Neural progenitor cell (in vitro differentiated cells): Measurements from ENCODE around the gene AP4M1. TPM values are rescaled to one million over a fixed set of nuclear protein-coding genes. Genes with fewer than 3 reads are reported as not detected.

Experiments
- DNase-seq: peaks from one replicate; pipeline ENCODE4 v3.0.0-alpha.2; 2016; ENCODE audit warnings: low spot score
- H2AFZ ChIP-seq: fragments of 200-600 bp; sonication (generic); replicated peaks from 2 replicates; pipeline ENCODE4 v1.6.1; 2016; ENCODE audit warnings: antibody characterized with exemption
- H3F3A ChIP-seq: fragments of 200-600 bp; sonication (generic); 2 replicates; pipeline ENCODE4 v1.6.1; 2016; ENCODE audit warnings: antibody characterized with exemption, low read depth
- H3K27ac ChIP-seq: fragments of 200-600 bp; sonication (generic); 2 replicates; pipeline ENCODE4 v1.5.1; 2016; ENCODE audit warnings: mild to moderate bottlenecking
- H3K27me3 ChIP-seq: fragments of 200-600 bp; sonication (generic); 2 replicates; pipeline ENCODE4 v1.6.1; 2016; ENCODE audit warnings: mild to moderate bottlenecking, moderate library complexity
- H3K36me3 ChIP-seq: fragments of 200-600 bp; sonication (generic); 2 replicates; pipeline ENCODE4 v1.5.1; 2016
- H3K4me1 ChIP-seq: fragments of 200-600 bp; sonication (generic); 2 replicates; pipeline ENCODE4 v1.6.1; 2016; ENCODE audit warnings: mixed run types
- H3K4me2 ChIP-seq: fragments of 200-600 bp; sonication (generic); 2 replicates; pipeline ENCODE4 v1.6.1; 2016
- H3K4me3 ChIP-seq: fragments of 200-600 bp; sonication (generic); 2 replicates; pipeline ENCODE4 v1.5.1; 2016
- H3K79me2 ChIP-seq: fragments of 200-600 bp; sonication (generic); 2 replicates; pipeline ENCODE4 v1.6.1; 2016; ENCODE audit warnings: low read depth
- H3K9ac ChIP-seq: fragments of 200-600 bp; sonication (generic); 2 replicates; pipeline ENCODE4 v1.6.1; 2016
- H3K9me3 ChIP-seq: fragments of 200-600 bp; sonication (generic); 2 replicates; pipeline ENCODE4 v1.5.1; 2016; ENCODE audit warnings: low read depth
- H4K20me1 ChIP-seq: fragments of 200-600 bp; sonication (generic); 2 replicates; pipeline ENCODE4 v1.6.1; 2016; ENCODE audit warnings: low read depth
- H3K27ac Mint-ChIP-seq: 3 replicates; pipeline ENCODE4 v1.8.0; 2021; ENCODE audit warnings: mixed read lengths
- H3K27me3 Mint-ChIP-seq: 2 replicates; pipeline ENCODE4 v1.8.0; 2022; ENCODE audit warnings: low read depth, mild to moderate bottlenecking, inconsistent platforms, moderate library complexity, mixed read lengths; ENCODE audit not compliant: insufficient read depth
- H3K36me3 Mint-ChIP-seq: 3 replicates; pipeline ENCODE4 v1.8.0; 2021; ENCODE audit warnings: mixed read lengths
- H3K4me1 Mint-ChIP-seq: 3 replicates; pipeline ENCODE4 v1.8.0; 2021; ENCODE audit warnings: mixed read lengths
- H3K4me3 Mint-ChIP-seq: 3 replicates; pipeline ENCODE4 v1.8.0; 2021; ENCODE audit warnings: mild to moderate bottlenecking, moderate library complexity, mixed read lengths
- H3K9me3 Mint-ChIP-seq: 3 replicates; pipeline ENCODE4 v1.8.0; 2020; ENCODE audit warnings: mixed read lengths
- EZH2 ChIP-seq: fragments of 200-600 bp; sonication (generic); IDR thresholded peaks from 2 replicates; pipeline ENCODE4 v1.6.1; 2017; ENCODE audit warnings: antibody characterized with exemption, mild to moderate bottlenecking, moderate library complexity
- EZH2phosphoT487 ChIP-seq: fragments of 200-600 bp; sonication (generic); IDR thresholded peaks from 2 replicates; pipeline ENCODE4 v1.6.1; 2017; ENCODE audit warnings: antibody characterized with exemption
- total RNA-seq: library from RNA; depleted of rRNA; stranded (reverse); fragments of >200 nt; gene quantifications from 2 replicates; pipeline ENCODE4 v1.2.3, GENCODE V29; 2015; ENCODE audit warnings: low replicate concordance
- TF ChIP-seq, protein P1 (sequence below): fragments of 200-600 bp; sonication (generic); IDR thresholded peaks from 2 replicates; pipeline ENCODE4 v1.5.1; 2017; ENCODE audit warnings: antibody characterized with exemption, mild to moderate bottlenecking

The AP4M1 gene
- total RNA-seq, 1 donor from 2014 or later = 15.3 TPM

- H3K36me3 Mint-ChIP-seq = peaks cover 23% of the 10 kb centered on the region
- Histone ChIP-seq H3K27me3 (no peaks in the 10 kb centered on the region), H2AFZ (no peak overlapping the region)
Measured at GRCh38 chr7:100082978-100083377, 18.5 kb upstream of the AP4M1 start.

GRCh38 chr7:100085515-100085914, 15.9 kb upstream of the AP4M1 start:
- Mint-ChIP-seq H3K4me3 (no peak overlapping the region), H3K27me3 (peaks cover 8% of the 10 kb centered on the region), H3K4me1 (peaks cover 26% of the 10 kb centered on the region), H3K36me3 (peaks cover 10% of the 10 kb centered on the region), H3K9me3 (peaks cover 5% of the 10 kb centered on the region), H3K27ac (peak overlapping the region; percentile 37)
- H2AFZ ChIP-seq = no peak overlapping the region
- H3K4me1 ChIP-seq = peaks cover 3% of the 10 kb centered on the region
- no peak overlapping the region for H3K27ac ChIP-seq
- no peak for DNase-seq
- peaks cover 44% of the 10 kb centered on the region for H3F3A ChIP-seq
- no peak overlapping the region for H3K4me2 ChIP-seq
- TF ChIP-seq, protein P1, sequence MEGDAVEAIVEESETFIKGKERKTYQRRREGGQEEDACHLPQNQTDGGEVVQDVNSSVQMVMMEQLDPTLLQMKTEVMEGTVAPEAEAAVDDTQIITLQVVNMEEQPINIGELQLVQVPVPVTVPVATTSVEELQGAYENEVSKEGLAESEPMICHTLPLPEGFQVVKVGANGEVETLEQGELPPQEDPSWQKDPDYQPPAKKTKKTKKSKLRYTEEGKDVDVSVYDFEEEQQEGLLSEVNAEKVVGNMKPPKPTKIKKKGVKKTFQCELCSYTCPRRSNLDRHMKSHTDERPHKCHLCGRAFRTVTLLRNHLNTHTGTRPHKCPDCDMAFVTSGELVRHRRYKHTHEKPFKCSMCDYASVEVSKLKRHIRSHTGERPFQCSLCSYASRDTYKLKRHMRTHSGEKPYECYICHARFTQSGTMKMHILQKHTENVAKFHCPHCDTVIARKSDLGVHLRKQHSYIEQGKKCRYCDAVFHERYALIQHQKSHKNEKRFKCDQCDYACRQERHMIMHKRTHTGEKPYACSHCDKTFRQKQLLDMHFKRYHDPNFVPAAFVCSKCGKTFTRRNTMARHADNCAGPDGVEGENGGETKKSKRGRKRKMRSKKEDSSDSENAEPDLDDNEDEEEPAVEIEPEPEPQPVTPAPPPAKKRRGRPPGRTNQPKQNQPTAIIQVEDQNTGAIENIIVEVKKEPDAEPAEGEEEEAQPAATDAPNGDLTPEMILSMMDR = no peak
- no peak for TF ChIP-seq EZH2phosphoT487
- TF ChIP-seq EZH2 = no peak
- H3K27me3 ChIP-seq = no peaks in the 10 kb centered on the region
- H3K9ac ChIP-seq = no peak overlapping the region
- no peaks in the 10 kb centered on the region for H3K9me3 ChIP-seq
- H3K4me3 ChIP-seq = no peak overlapping the region
- peaks cover 25% of the 10 kb centered on the region for H3K79me2 ChIP-seq
- no peaks in the 10 kb centered on the region for H3K36me3 ChIP-seq
- peaks cover under 1% of the 10 kb centered on the region for H4K20me1 ChIP-seq

More at GRCh38 chr7:100082978-100083377, 18.5 kb upstream of the AP4M1 start:
- no peaks in the 10 kb centered on the region for H3K9me3 ChIP-seq
- Mint-ChIP-seq H3K4me1 (peaks cover 17% of the 10 kb centered on the region), H3K9me3 (peaks cover 20% of the 10 kb centered on the region), H3K27ac (peak overlapping the region; percentile 85), H3K4me3 (peak overlapping the region; percentile 97), H3K27me3 (peaks cover 13% of the 10 kb centered on the region)
- peak overlapping the region; percentile 73 for H3K4me2 ChIP-seq
- peaks cover 36% of the 10 kb centered on the region for H3K79me2 ChIP-seq
- no peak overlapping the region for H3K9ac ChIP-seq
- H3K36me3 ChIP-seq = peaks cover 8% of the 10 kb centered on the region
- no peak for DNase-seq
- H3K4me1 ChIP-seq = peaks cover 8% of the 10 kb centered on the region
- peak overlapping the region; percentile 39 for H3K4me3 ChIP-seq
- H3K27ac ChIP-seq = no peak overlapping the region
- peaks cover 22% of the 10 kb centered on the region for H3F3A ChIP-seq
- peaks cover 9% of the 10 kb centered on the region for H4K20me1 ChIP-seq
- TF ChIP-seq, protein P1 = no peak
- TF ChIP-seq EZH2 (no peak), EZH2phosphoT487 (no peak)

- Mint-ChIP-seq H3K9me3 (no peaks in the 10 kb centered on the region), H3K36me3 (peaks cover 13% of the 10 kb centered on the region), H3K27ac (peak overlapping the region; percentile 57), H3K4me1 (peaks cover 26% of the 10 kb centered on the region), H3K27me3 (peaks cover 3% of the 10 kb centered on the region), H3K4me3 (peak overlapping the region; percentile 51)
- no peak overlapping the region for H3K4me3 ChIP-seq
- peaks cover 57% of the 10 kb centered on the region for H3F3A ChIP-seq
- no peak overlapping the region for H2AFZ ChIP-seq
- no peaks in the 10 kb centered on the region for H3K27me3 ChIP-seq
- no peak overlapping the region for H3K27ac ChIP-seq
- DNase-seq = no peak
- no peaks in the 10 kb centered on the region for H4K20me1 ChIP-seq
- no peak overlapping the region for H3K9ac ChIP-seq
- peaks cover 3% of the 10 kb centered on the region for H3K4me1 ChIP-seq
- H3K9me3 ChIP-seq = no peaks in the 10 kb centered on the region
- H3K4me2 ChIP-seq = no peak overlapping the region
- peaks cover 14% of the 10 kb centered on the region for H3K79me2 ChIP-seq
- H3K36me3 ChIP-seq = no peaks in the 10 kb centered on the region
- no peak for TF ChIP-seq EZH2
- TF ChIP-seq EZH2phosphoT487 = no peak
- TF ChIP-seq, protein P1 = no peak
Measured at GRCh38 chr7:100087055-100087750, 14.2 kb upstream of the AP4M1 start.
